Activated naive CD4-positive, alpha-beta T cell treated with Interleukin-2 at 50 U/mL for 16 hours (primary cell): ENCODE measurements around the gene ICA1L.
"Not testable (repeated sequence)": the region's sequence is repeated elsewhere in the genome, so short reads cannot be mapped to it uniquely, and the experiment has no call there.

Experiments
- DNase-seq: peaks from one replicate; pipeline ENCODE4 v3.0.0-alpha.2; 2020

Gene ICA1L

GRCh38 chr2:202847693-202848524 is 23.7 kb downstream of the ICA1L start:
- DNase-seq, result no peak

DNA sequence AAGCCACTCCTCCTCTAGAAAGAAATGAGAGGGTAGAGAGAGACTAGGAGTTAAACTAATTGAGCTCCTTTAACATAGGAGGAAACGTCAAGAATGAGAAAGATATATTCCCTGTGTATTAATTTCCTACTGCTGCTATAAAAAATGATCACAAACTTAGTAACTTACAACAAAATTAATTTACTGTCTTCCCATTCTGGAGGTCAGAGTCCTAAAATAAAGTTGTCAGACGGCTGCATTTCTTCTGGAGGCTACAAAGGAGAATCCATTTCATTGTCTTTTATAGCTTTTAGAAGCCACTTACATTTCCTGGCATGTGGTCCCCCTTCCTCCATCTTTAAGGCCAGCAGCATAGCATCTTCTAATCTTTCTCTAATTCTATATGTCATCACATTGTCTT is 26.9 kb downstream of the ICA1L start:
- no peak for DNase-seq

DNA sequence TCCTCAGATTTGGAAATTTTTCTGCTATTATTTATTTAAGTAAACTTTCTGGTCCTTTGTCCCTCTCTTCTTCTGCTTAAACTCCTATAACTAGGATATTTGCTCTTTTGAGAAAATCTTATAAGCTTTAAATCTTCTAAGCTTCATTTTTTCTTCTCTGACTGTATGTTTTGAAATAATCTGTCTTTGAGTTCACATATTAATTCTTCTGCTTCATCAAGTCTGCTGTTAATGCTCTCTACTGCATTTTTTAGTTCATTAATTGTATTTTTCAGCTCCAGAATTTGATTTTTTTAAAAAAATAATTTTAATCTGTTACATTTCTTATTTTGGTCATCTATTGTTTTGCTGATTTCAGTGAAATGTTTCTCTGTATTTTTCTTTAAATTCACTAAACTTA is 28.9 kb downstream of the ICA1L start:
- DNase-seq, result no peak

DNA sequence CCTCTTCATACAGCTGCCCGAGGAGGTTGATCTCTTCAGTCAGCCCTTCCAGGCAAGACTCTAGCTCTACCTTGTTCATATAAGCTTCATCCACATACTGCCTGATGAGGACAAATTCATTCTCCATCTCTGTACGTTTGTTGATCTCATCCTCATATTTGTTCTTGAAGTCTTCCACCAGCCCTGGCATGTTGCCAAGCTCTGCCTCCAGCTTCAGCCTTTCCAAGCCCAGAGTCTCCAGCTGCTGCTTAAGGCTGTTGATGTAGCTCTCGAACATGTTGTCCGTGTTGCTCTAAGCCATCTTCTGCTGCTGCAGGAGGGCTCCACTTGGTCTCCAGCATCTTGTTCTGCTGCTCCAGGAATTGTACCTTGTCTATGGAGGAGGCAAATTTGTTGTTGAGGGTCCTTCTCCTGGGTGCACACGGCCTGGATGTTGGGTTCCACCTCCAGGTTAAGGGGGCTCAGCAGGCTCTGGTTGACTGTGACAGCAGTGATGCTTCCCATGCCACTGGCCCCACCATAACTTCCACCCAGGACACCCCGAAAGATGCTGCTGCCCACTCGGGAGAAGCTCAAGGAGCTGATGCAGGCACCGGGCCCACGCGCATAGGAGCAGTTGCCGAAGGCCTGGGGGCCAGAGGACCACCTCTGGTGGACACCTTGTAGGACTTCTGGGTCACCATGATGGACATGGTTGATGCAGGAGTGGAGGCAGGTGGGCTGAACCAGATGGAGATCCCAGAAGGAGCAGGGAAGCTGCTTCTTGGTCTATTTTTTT is 30.3 kb downstream of the ICA1L start:
- no peak for DNase-seq

DNA sequence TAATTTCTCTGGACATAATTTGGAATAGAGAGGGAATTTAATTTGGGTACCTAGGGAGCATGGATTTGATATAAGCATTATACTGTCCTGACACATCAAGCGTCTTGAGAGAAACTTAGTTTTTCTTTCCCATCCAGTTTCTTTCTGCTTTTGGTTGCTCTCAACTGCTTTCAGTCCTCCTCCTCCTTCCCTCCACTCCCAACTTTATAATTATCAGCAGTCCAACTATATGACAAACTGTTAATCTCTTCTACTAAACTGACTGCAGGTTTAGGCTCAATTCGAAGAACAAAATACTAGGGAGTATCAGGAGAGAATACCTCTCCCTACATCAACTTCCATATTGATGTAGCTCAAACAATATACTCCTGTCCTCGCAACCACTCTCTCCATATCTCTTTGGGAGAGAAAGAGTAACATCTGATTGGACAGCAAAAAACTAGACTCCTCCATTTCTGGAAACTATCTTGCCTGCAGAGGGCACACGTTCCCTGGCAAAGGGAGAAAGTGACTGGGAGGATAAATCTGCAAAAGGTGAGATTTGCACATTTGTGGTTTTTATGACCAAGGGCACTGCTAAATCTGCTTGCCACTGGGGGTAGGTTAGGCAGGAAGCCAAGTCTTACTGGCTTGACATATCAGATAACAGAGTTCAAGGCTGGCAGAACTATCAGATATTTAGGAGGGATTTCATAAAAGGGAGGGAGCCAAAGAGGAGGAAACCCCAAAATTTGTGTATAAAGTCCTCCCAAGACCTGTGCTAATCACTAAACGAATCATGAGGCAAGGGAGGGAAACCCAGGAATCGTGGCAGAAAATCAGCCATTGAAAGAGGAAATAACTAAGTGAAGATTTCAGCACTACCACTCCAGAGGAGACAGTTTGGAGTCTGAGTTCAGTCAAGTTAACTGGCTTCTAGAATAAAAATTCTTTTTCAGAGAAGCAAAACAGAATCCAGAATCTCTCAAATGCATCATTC is 40.0 kb downstream of the ICA1L start:
- peak; percentile 33 for DNase-seq

DNA sequence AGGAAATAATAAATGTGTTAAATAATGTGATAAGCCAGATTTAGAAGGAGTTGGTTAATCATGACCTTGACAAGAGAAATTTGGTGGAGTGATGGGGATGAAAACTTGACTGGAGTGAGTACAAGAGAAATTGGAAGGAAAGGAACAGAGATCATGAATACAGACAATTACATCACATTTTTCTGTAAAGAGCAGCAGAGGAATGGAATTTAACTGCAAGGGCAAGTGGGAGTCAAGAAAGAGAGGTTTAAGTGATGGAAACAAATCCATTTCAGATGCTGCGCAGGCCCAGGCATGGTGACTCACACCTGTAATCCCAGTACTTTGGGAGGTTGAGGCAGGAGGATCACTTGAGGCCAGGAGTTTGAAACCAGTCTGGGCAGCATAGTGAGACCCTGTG is 46.7 kb downstream of the ICA1L start:
- DNase-seq, result no peak

DNA sequence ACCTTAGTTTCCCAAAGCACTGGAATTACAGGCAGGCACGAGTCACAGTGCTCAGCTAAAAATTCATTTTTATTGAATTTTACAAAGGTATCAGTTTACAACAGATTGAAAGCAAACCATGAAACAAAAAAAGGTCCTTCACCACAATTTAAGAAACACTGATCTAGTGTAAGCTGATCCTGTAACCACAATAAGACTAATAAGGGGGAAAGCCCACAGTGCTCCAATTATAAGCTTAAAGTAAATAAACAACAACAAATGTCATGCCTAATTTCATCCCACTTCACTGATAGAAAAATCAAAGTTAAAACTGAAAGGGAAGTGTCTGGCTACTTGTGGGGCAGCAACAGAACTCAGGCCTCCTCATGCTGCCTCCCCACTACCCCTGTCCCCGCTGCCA is 49.2 kb downstream of the ICA1L start:
- no peak for DNase-seq

DNA sequence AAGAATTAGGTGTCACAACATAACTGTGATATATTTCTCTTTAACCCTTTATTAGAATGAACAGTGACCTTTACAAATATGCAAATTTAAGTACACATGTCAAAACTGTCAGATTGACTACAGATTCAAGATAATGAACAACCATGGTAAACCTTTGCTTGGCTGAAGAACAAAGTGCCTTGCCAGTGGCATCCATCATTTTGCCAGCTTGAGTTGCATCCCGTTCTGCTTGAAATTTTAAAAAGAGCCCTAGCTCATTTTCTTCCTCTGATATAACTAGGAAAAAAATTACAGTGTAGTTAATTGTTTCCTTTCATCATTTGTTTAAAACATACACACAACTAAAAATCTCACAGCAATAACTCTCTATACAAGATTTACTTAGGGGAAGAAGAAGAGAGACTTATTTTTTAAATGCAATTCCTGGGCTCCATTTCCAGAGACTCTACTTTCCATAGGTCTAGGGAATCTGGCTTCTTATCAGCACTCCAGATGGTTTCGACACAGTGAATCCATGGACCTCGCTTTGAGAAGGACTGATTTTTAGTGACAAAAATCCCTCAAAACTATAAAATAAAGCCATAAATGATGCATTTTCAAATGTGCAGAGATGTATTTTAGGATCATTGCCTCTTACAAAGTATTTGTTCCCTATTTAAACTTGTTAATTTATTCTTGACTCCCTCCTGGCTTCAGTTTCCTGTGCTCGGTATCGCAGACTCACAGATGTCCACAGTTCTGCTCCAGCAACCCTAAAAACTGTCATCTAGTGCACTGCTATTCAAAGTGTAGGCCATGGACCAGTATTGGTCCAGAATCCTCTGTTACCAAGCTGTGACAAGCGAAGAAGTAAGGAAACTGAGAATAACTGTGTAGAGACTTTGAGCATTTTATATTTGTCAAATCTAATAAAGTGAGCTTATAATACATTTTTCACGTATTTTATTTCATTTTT is 50.1 kb downstream of the ICA1L start:
- DNase-seq, result no peak

- no peak for DNase-seq
Observed at GRCh38 chr2:202818321-202818720, 53.2 kb downstream of the ICA1L start.

- no peak for DNase-seq
Observed at GRCh38 chr2:202817771-202818170, 53.8 kb downstream of the ICA1L start.

DNA sequence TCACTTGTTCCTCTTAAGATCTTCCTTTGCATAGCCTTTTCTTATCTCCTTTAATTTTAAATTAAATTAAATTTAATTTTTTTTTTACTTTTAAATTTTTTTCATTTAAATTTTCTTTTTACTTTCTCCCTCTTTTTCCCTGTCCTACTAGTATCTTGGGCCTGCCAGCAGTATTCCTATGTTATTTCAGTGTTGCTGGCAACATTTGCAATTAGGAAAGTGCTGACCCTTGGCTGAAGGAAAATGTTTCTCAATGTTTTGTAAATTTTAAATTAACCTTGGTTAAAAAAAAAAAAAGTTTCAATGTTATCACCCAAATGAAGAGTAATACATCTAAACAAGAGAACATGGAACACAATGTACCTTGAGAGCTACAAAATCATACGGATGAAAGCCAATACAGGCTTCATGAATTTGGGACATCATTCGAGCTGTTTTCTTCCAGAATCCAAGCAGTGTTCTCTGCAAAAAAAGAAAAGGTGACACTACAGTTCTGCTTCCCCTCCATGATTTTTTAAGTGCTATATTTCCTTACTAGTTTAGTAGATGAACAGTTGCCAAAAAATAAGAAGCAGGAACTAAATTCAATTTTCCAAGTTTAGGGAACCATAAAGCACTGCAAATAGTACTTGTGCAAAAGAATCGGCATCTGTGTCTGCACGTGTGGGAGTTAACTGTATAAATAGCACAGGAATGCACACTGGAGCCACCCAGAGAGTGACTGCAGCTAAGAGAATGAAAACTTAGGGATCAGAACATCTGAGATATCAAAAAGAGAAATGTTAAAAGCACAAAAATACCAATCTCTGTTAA is 55.8 kb downstream of the ICA1L start:
- DNase-seq, result no peak

DNA sequence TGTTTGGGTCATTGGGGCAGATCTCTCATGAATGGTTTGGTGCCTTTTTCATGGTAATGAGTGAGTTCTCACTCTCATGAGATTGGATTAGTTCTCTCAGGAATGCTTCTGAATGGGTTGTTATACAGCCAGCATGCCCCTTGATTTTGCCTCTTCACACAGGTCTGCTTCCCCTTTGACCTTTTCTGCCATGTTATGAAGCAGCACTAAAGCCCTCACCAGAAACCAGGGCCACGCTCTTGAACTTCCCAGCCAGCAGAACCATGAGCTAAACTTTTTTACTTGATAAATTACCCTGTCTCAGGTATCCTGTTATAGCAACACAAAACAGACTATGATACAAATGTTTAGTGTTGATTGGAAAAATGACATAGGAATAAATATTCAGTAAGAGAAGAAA is 57.3 kb downstream of the ICA1L start:
- DNase-seq, result no peak

DNA sequence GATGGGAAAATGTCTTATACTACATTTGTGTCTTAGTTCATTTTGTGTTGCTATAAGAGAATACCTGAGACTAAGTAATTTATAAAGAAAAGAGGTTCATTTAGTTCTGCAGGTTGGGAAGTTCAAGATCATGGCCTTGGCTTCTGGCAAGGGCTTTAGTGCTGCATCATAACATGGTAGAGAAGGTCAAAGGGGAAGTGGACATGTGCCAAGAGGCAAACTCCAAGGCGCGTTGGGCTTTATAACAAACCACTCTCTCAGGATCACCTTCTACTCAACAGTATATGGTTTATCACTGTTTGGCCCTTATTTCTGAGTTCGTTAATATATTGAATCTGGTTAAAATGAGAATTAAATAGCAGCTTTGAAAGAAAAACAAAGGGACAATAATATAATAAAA is 58.2 kb downstream of the ICA1L start:
- DNase-seq, result no peak

DNA sequence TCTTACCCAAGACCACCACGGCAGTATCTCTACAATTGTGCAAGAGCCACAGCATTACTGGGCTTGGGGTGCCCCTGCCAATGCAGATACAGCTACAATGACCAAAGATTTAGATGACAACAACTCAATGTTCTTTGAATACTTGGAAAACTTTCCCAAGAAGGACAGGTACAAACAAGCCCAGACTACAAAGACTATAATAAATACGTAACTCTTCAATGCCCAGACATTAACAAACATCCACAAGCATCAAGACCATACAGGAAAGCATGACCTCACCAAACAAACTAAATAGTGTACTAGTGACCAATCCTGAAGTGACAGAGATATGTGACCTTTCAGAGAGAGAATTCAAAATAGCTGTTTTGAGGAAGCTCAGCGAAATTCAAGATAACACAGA is 62.8 kb downstream of the ICA1L start:
- no peak for DNase-seq

DNA sequence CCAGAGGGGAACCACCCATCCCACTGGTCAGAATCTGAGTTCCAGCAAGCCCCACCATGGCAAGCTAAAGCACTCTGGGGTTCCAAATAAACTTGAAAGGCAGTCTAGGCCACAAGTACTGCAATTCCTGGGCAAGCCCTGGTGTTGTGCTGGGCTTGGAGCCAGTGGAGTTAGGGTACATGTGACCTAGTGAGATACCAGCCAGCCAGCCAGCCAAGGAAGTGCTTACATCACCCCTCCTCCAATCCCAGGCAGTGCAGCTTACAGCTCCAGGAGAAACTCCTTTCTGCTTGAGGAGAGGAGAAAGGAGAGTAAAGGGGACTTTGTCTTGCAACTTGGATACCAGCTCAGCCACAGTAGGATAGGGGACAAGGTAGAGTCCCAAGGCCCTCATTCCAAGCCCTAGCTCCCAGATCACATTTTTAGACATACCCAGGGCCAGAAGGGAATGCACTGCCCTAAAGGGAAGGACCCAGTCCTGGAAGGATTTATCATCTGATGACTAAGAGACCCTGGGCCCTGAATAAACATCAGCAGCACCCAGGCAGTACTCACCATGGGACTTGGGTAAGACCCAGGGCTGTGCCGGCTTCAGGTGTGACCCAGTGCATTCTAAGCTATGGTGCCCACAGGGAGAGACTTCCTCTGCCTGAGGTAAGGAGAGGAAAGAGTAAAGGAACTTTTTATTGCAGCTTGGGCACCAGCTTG is 64.0 kb downstream of the ICA1L start:
- DNase-seq, result not testable (repeated sequence)

- DNase-seq, result not testable (repeated sequence)
Observed at GRCh38 chr2:202805911-202806310, 65.7 kb downstream of the ICA1L start.

DNA sequence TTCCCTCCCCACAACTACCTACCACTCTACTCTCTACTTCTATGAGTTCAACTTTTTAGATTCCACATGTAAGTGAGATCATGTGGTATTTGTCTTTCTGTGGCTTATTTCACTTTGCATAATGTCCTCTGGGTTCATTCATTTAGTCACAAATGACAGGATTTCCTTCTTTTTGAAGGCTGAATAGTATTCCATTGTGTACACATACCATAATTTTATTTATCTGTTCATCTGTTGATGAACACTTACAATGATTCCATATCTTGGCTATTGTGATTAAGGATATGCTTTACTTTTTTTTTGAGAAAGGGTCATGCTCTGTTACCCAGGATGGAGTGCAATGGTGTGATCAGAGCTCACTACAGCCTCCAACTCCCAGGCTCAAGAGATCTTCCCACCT is 73.6 kb downstream of the ICA1L start:
- no peak for DNase-seq

DNA sequence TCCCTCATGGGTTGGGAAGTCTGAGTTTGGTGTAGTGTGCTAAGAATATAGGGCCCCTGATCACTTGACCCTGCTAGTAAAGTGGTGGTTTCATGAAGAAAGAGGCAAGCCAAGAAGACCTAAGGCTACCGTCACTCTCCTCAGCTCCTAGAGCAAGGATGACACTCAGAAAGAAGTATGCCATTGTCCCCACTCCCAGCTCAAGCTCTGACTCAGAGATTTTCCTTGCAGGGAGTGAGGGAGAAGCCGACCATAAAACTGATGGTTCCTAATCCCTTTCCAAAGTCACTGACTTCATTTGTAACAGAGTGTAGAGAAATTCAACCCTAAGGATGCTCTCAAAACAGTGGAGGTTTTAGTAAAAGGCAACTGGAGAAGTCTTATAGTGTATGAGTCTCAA is 80.9 kb downstream of the ICA1L start:
- no peak for DNase-seq

DNA sequence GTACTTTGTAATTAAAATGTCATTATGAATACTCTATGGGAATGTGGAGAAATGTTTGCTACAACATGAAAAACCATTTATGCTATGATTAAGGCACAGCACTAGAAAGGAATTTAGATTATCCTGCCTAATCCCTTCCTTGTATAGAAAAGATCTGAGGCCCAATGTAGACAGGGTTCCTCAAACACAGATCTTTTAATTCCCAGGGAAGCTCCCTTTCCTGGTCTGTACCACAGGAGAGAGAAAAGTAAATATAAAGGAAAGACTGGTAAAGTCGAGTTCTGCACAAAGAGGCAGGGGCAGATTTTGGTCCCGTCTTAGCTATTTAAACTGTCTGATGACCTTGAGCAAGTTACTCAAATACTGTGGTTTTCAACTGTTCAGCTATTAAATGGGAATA is 84.7 kb downstream of the ICA1L start:
- DNase-seq, result no peak

GRCh38 chr2:202782940-202783558 is 88.5 kb downstream of the ICA1L start:
- no peak for DNase-seq
